GM18867 (cell line): Measurements from ENCODE around the gene CDH6.

Experiments used
- ATAC-seq: cut with Tn5 transposase; IDR thresholded peaks from one replicate; pipeline ENCODE4 v1.9.1; 2021; ENCODE audit warnings: mild to moderate bottlenecking, moderate library complexity; ENCODE audit not compliant: unreplicated experiment

CDH6 gene

DNA sequence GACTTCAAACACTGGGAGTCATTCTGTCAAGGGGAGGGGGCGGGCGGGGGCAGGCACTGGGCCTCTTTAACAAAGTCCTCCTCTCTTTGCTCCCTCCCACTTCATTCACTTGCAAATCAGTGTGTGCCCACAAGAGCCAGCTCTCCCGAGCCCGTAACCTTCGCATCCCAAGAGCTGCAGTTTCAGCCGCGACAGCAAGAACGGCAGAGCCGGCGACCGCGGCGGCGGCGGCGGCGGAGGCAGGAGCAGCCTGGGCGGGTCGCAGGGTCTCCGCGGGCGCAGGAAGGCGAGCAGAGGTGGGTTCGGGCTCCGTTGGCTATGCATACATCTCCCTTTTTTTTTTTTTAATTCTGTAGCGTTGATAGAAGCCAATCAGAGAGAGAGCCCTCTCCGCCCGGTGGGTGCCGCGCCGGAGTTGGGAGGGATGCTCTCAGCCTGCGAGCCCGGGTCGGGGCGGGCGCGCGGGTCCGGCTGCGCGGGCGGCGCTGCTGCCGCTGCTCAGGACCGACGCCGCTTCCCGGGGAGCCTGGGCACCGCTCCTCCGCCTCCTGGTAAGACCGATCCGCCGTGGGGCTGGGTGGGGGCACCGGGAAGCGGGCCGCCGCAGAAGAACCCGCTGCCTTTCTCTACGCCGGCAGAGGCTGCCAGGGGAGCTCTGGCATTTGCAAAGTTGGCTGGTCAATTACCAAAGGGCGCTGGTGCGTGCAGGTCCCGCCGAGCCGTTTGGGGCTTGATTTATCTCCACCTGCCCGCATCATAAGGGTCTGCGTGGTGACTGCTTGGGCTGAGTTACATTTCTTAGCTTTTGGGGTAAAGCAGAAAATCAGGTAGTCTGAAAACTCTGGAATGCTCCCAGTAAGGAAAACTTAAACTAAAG is at the start of gene CDH6:
Gene CDH6 (plus strand): TSS at position 96 of the 877 bp plus-strand sequence. CDS start 73,788 bp downstream, outside the sequence.
- ATAC-seq: no peak

DNA sequence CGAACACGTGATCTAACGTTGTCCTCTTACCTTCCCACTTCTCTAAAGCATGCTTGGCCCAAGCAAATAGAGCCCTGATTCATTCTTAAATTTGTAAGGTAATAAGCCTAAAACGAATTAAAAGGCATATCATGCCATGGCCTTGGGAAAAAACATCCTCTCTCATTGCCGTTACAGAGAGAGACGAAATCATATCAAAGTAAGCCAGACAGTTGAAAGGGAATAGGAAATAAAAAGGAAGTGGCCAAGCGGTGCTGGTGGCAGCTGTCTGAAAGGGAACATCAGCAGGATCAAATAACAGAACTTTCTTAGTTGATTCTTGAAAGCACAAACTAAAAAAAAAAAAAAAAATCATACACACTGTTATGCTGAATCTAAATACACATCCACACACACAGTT is 49.1 kb upstream of the CDH6 start:
- ATAC-seq: no peak

DNA sequence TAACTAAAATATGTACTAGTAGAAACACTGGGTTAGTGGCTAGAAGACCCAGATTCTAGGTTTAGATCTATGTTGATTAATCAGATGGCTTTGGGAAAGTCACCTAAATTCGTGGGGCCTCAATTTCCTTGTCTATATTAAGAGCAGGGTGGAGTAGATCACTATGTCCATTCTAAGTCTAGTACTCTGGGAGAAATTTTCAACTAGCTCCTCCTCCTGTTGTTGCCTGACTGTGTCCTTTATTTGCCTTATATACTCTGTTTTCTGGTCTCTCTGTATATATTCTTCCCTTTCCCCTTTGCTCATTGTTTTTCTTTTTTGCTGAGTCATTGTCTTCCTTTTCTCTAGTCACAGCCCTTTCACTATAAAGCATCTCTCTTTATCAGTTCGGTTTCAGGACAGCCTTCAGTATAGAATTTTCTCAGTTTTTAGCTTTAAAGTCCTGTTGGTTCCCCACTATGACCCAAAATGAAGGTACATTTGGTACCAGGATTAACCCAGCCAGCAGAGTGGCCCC is 44.5 kb upstream of the CDH6 start:
- no peak for ATAC-seq

DNA sequence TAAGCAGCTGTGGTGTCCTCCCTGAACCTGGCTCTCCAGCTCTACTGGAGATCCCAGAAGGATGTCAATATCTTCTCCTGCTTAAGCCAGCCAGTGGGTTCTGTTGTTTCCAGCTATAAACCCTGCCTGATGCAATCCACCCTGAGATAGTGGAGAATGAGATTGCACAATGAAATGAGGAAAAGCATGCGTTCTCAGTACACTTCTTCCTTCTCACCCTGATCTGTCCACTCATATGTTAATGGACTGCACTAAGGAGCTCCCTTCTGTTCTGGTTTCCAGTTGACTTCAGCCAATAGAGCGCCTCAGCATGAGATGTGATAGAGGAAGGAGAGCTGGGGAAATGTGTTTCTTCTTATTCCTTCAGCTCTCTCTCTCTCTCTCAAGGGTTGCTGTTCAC is 40.0 kb upstream of the CDH6 start:
- ATAC-seq: no peak

DNA sequence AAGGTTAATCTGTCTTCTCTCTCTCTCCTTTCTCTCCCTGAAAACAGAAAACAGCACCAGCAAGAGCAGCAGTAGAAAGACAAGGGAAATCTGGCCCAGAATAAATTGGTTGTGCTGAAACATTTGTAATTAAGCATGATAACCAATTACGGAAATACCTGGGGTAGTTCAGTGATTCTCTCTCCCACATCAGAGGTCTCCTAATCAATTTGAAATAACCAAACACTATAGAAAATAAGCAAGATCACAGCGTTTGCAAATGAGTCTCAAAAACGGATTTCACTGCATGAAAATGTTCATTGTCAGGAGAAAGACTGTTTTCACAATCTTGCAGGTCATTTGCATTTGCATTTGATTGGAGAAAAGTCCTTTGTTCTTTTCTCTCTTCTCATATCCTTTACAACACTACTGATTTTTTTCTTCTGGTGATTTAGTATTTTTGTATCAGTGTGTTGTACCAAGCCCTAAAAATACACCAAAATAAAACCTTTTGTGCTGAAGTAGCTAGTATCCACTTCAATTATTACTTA is 36.8 kb upstream of the CDH6 start:
- ATAC-seq: no peak

DNA sequence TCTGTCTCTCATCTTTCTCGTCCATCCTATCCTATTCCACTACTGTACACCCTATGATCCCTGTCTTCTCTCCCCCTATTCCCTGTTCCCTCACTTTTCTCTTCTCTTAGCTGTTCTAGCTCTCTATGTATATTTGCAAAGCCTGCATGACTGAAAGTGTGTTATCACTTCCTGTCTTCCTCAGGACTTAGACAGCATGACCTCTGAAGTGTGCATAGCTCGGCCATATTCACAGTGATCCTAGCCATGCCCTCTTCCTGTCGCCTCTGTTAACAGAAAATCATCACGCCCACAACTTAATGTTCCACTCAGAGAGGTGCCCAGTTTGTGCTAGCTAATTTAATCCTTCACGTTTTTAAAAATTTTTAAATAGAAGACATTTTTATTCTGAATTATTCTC is 35.8 kb upstream of the CDH6 start:
- no peak for ATAC-seq

DNA sequence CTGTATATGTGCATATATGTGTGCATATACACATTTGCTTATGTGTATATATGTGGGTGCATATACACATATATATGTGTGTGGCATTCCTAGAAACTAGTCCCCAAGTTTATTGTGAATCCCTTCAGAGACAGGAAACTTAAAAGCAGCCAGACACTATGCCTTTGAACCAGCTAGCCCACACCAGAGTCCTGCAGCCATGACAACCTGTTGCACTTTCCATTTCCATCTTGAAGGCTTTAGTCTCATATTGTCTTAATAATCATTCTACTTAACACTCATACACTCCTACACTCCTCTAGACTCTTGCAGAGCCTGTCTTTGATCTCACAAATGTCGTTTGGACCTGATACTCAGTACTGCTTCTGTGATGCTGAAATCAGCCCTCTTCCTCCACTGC is 34.8 kb upstream of the CDH6 start:
- ATAC-seq: no peak

DNA sequence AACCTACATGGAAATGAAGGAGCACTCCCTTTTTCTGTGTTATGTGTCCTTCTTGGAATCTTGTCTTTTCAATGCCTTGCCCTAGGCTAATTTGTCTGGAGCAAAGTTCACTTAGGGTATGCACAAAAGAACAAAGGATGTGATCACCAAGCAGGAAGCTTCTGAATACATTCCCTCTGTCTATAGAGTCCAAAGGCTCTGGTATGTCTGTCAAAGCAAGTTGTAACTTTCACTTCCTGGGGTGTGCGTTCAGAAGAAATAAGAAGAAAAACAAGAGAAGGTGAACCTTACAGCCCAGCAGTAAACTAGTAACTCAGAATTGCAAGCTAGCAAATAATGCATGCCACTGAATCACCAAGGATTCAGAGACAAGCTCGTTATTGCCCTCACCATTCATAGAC is 31.7 kb upstream of the CDH6 start:
- ATAC-seq: no peak

DNA sequence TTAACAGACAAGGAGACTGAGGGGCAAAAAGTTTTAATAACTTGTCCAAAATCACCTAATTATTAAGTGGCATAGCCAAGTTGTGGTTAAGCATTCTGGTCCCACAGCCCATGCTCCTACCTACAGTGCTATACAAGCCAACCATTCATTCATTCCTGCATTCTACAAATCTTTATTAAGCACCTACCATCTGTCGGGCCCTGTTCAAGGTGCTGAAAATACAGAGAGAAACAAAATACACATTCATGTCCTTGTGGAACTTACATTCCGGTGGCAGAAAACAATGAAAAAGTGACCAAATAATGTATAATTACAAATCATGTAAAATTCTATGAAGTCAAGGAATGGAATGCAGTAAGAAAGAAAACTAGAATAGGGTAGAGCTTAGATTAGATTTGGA is 27.8 kb upstream of the CDH6 start:
- ATAC-seq: no peak

DNA sequence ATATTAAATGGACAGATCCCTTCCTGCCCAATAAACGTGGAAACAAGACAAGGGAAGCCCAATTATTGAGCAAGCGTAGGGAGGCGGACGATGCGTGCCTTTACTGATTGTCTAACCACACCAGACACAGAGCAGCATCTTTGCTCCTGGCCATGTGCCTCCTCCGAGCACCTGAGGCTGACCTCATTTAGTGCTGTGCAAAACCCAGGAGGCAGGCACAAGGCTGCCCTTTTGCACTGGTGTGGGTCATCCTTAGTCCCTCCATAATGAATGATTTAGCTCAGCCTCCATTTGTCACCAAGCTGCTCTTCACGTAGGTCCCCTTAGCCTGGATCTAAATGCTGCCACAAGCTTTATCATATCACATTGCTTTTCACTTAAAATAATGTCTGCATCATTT is 24.1 kb upstream of the CDH6 start:
- no peak for ATAC-seq

DNA sequence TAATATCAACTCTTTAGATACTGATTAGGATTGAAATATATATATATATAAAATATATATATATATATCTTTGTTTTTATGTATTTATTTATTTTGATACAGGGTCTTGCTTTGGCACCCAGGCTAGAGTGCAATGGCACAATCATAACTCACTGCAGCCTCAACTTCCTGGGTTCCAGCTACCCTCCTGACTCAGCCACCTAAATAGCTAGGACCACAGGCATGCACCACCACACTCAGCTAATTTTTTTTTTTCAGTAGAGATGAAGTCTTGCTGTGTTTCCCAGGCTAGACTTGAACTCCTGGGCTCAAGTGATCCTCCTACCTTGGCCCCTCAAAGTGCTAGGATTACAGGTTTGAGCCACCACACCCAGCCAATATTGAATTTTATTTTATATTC is 20.6 kb upstream of the CDH6 start:
- no peak for ATAC-seq

DNA sequence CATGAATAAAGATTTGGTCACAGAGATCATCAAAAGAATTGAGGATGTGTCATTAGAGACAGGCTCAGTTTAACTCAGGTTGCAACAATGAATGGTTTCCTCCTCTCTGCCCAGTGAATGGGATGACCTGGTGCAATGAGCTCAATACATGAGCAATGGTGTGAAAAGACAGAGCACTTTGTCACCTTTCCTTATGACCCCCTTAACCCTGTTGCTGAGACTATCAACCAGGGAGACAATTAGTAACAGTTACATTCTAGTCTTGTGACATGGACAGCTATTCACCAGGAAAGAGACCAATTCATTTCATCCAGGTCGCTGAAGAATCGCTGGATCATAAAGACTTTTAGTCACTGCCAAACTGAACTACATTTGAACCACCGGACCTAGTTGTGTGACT is 19.9 kb upstream of the CDH6 start:
- no peak for ATAC-seq

DNA sequence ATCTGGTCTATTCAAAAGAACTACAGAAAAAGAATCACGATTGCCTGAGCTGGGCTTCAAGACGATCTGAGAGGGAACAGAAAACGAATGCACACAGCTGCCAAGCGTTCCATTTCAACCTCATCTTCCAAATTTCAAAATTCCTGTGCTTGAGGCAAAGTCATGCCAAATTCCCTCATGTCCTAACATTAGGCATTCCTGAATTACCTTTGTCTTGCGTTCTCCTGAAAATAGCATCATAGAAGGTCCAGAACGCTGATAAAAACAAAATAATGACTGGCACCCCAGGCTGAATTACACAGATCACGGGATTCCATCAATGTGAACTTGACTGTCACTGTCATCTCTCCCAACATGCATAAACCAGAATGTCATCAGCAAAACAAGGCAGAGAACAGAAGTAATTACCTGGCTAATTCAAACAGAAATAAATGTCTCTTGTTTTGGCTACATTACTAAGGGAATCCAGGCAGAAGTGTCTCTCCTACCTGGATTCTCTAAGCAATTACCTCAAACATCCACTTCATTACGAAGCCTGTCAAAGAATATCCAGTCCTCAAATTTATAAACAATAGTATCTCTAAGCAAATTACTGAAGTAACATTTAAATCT is 12.0 kb upstream of the CDH6 start:
- ATAC-seq: no peak

DNA sequence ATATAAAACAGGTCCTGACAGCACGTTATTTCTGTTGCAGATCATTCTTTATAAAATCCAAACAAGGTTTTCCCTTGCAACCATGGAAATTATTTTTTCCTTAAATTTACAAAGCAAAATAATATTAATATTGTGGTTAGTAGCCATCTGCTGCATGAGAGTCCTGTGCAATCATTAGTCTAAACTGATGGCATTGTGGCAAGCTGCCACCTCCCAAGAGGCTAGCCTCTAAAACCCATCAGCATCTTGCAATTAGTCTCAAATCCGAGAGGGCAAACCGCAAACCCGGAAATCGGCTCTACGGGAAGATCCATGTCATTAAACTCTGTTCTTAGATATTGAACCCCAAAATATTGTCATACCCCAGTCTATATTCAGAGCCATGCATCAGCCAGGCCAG is 11.3 kb upstream of the CDH6 start:
- ATAC-seq: no peak

DNA sequence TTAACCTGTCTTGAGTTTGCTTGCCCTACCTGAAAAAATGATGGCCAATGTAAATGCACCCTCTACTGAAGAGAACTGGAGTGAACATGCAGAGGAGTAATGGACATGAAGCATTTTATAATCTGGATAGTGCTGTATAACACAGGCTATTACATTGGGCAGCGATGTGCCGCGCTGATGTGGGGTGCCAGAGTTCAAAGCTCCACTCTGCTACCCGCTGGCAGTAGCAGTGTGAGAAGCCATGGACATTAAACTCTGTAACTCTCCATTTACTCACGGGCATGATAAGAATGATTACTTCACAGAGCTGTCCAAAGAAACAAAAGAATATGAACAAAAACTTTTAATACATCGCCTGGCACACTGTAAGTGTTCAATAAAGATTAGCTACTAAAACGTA is 7.5 kb upstream of the CDH6 start:
- no peak for ATAC-seq

DNA sequence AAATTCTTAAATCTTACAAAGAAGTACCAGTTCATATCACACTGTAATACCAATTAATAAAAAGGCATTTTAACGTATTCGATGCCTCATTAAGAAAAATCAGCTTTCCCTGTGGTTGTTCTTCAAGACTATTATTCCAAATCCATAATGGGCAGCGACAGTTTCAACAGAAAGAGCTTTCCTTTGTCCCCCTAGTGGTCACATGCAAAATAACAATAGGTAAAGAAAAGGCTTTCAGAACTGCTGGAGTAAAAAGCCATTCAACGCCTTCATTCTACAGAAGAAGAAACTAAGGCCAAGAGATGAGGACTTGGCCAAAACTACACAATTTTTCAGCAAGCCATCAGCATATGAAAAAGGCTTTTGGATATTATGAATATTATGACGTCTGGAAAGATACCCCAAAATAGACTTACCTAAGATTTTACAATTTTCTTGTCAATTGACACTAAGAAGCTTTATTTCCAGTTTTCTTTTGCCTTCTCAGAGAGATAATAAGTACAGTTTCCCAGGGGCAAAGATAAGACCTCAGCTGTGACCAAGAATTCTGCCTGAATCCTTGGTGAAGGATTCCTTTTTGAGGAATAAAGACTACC is 6.7 kb upstream of the CDH6 start:
- peak; percentile 61 for ATAC-seq

DNA sequence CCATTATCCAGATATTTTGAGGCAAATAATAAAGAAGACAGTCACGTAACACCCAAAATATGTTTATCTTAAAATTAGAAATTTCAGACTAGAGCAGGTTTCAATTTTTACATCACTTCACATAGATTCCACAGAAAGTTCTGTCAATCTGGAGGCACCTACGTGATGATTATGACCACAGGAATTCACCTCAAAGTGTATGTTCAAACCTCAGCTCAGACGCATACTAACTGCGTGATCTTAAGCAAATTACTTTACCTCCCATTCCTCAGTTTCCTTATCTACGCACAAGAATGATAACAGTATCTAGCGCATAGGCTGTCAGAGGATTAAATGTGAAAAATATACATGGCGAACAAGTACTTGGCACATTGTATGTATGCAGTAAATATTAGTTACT is 5.9 kb upstream of the CDH6 start:
- no peak for ATAC-seq

DNA sequence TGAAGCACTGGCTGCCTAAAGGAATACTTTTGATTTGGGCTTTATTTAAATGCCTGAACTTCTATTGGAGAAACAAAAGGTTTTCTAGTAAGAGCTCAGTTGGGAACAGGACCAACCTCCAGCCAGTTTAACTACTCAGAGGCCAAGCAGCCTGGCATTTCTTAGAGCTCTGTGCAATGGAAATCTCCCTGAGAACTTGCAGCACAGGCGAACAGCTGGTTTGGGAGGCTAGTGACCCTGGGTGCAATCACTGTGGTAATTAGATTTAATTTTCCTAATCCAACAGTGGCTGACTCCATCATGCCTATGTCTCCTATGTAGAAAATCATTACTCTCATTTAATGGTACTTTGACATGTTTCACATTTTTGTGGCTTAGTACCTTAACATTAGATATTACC is 1.0 kb upstream of the CDH6 start:
- ATAC-seq: no peak

DNA sequence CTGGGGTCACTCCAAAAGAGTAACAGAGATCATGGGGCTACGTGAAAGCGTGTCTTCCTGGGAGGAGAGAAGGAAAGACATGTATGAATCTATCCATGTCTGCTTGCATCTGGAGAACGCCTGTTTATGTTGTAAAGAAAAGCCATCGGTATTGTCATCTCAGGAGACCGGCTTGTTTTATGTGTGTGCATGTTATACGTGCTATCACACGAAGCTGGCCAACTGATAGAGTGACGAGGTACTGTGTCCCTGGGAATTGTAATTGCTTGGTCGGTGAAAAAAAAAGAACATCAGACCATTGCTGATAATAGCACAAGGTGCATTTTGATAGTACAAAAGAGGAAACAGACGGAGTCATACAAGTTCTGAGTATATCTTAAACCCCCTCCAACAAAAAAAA is 370 bp upstream of the CDH6 start:
- ATAC-seq: no peak

DNA sequence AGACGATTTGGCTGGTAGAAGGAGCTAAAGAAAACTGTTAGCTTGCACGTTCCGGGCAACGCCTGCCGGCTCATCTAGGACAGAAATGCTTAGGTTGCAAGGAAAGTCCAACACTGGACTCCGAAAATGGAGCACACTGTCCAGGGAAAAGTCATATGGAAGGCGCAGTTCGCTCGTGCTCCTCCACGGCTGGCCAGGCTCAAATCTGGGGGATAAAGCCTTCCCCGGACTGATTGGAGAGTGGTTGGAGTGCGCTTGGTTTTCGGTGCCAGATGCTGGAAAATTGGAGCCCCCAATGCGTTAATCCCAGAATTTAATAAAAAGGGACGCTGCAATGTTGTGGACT is 955 bp downstream of the CDH6 start:
- ATAC-seq: no peak

DNA sequence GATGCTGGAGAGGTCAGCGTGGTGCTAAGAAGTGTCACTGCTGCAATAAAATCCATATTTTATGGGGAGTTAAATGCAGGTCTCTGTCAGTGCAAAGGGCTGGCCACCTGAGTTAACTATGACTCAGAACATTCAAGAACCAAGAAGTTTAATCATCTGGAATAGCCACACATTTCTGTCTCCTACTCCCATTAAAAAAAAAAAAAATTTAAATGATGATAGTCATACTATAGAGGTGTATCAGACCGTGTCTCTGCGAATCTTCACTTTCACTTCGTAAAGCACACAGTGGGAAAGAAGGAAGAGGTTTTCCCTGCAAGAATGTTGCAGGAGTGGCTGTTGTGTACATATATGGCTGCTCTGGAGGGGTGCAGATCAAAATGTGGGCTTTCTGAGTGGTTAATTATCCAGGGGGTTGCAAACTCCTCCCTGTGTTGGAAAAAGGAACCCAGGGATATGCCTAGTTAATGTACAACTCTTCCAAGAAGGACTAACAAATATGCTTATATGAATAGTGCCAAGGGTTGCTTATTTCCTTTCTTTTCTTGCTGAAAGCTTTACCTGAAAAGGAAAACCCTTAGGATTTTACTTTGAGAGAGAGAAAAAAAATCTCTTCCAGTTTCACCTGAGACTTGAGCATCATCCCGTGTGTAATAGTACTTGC is 1.5 kb downstream of the CDH6 start:
- ATAC-seq: no peak
